ENCODE measurements around the gene PSMD1.
"Not testable (repeated sequence)": the region's sequence is repeated elsewhere in the genome, so short reads cannot be mapped to it uniquely, and the experiment has no call there.

The PSMD1 gene

DNA sequence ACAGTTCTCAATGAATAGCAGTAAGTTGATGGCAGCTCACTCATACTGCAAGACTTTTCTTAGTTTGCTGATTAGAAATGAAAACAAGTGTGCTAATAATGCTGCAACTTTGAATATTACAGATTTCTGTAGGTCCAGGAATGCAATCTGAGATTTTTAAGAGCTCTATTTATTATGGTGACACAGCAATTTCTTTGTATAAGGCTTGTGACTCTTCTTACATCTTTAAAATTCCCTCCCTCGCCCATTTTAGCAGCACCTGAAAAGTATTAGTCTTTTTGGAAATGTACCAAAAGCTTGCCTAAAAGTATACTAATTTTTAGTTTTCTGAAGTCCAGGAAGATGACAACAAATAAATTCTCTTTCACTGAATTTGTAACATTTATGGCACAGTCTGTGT lies 72.5 kb downstream of the PSMD1 start:
- no peak for DNase-seq (ENCODE audit: extremely low read depth, low read depth)
- TF ChIP-seq, protein P1, sequence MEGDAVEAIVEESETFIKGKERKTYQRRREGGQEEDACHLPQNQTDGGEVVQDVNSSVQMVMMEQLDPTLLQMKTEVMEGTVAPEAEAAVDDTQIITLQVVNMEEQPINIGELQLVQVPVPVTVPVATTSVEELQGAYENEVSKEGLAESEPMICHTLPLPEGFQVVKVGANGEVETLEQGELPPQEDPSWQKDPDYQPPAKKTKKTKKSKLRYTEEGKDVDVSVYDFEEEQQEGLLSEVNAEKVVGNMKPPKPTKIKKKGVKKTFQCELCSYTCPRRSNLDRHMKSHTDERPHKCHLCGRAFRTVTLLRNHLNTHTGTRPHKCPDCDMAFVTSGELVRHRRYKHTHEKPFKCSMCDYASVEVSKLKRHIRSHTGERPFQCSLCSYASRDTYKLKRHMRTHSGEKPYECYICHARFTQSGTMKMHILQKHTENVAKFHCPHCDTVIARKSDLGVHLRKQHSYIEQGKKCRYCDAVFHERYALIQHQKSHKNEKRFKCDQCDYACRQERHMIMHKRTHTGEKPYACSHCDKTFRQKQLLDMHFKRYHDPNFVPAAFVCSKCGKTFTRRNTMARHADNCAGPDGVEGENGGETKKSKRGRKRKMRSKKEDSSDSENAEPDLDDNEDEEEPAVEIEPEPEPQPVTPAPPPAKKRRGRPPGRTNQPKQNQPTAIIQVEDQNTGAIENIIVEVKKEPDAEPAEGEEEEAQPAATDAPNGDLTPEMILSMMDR (IDR thresholded peaks at IDR 0.05; ENCODE audit: low read depth, low read length): no peak

DNA sequence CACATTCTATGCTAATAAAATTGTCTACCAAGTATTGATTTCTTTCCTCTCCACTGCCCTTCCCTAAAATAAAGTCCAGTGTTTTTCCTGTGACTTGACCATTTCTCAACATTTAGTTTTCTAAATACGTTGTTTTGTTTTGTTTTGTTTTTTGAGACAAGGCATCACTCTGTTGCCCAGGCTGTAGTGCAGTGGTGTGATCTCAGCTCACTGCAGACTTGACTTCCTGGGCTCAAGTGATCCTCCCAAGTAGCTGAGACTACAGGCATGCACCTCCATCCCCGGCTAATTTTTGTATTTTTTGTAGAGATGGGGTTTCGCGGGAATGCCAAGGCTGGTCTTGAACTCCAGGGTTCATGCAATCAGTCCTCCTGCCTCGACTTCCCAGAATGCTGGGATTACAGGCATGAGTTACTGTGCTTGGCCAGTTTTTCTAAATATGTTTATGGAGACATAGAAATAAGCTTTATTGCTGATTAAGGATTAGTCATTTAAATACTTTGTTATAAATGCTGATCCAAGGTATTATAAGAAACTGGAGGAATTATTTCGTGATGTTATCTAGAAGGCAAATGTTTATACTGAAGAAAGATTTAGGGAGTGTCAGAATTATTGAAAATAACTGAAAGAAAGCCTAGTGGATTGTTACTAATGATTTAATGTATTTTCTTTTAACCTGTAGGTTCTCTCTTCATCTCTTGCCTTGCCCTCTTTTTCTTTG lies 73.8 kb downstream of the PSMD1 start:
- TF ChIP-seq, protein P1 (IDR thresholded peaks at IDR 0.05; ENCODE audit: low read depth, low read length): no peak
- DNase-seq (ENCODE audit: extremely low read depth, low read depth): no peak

DNA sequence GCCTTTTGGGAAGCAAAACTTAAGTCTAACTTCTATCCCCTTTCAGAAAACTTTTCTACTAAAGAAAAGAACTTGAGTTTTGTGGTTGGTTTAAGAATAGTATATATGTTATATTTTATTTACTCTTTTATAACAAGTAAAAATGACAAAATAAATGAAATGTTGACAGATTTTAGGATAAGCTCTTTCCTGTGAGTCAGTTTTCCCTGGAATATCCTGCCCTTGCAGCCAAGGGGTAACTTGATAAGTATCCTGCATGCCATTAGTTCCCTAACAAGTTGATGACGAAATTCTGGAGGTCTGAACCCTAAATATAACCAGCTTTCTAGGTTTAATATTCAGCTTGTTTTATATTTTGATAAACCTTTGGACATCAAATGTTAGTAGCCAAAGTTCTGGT lies 75.5 kb downstream of the PSMD1 start:
- no peak for DNase-seq (ENCODE audit: extremely low read depth, low read depth)
- TF ChIP-seq, protein P1 (IDR thresholded peaks at IDR 0.05; ENCODE audit: low read depth, low read length): no peak

DNA sequence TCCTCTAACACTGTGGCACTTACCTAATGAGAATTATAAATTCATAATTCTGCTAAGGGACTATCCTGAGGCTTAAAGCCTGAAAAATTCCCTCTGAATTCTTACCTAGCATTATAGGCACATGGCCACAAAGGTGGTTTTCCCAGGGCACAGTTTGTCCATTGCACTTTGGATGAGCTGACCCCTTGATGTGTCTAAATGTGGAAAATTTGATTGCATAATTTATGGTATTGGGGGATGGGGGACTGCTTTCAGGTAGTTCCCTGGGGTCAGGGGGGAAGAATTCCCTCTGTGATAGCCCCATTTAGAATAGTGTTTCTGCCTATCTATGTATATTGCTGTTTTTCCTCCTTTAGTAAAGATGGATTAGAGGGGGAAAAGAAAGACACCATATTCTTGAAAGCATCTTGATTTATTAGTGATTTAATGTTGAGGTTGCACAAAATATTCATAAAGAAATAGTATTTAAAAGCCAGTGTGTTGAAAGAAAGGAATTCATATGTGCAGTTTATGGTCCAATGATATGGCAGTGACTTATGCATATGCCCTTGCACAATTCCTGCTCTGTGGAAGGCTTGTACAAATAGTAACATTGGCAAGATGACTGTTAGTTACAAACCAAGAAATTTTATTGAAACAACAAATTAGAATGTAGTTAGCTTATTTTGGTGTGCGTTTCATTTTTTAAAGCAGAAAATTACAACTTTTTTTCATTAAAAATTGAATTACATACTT lies 76.9 kb downstream of the PSMD1 start:
- TF ChIP-seq, protein P1 (IDR thresholded peaks at IDR 0.05; ENCODE audit: low read depth, low read length): no peak
- DNase-seq (ENCODE audit: extremely low read depth, low read depth): no peak

DNA sequence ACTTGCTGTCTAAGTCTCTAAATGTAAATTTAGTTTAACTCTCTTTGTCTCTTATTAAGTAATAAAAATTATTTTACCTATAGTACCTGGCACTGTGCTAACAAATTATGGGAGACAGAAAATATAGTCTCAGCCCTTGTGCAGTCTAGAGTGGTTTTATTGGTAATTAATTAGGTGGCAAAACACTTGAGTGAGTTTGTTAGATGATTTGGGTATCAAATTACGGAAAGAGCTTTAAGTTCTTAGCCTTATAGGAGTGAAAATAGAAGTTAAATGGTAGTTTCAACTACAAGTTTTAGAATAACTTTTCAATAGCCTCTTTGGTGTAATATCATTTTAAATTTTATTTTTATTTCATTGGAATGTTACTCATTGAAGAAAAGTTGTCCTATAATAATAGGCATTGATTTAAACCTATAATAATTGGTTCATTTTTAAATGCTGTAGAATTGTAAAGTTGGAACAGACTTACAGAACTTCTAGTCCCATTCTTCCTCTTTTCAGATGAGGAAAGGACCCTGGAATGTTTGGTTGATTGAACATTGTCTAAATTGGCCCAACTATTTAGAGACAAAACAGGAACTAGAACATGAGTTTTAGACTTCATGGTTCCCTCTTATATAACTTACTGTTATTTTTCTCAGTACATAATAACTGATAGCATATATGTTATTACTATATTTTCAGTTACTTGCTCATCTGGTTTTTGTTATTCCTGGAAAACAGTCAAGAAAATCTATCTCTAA lies 78.4 kb downstream of the PSMD1 start:
- TF ChIP-seq, protein P1 (IDR thresholded peaks at IDR 0.05; ENCODE audit: low read depth, low read length): no peak
- no peak for DNase-seq (ENCODE audit: extremely low read depth, low read depth)

DNA sequence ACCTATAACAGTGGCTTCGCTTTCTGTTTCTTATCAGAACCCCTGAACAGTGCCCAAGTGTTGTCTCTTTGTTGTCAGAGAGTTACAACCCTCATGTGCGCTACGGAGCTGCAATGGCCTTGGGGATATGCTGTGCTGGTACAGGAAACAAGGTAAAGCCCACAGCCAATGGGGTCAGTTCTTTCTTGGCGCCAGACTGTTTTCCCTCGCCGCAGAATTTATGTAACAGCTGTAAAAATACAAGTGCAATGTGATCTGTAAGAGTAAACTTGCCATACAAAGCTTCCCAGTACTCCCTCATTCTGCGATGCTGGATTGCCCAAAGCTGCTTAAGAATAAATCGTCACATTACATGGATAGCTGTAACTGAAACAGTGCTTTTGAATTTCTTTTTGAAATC lies 82.0 kb downstream of the PSMD1 start:
- TF ChIP-seq, protein P1 (IDR thresholded peaks at IDR 0.05; ENCODE audit: low read depth, low read length): no peak
- no peak for DNase-seq (ENCODE audit: extremely low read depth, low read depth)

DNA sequence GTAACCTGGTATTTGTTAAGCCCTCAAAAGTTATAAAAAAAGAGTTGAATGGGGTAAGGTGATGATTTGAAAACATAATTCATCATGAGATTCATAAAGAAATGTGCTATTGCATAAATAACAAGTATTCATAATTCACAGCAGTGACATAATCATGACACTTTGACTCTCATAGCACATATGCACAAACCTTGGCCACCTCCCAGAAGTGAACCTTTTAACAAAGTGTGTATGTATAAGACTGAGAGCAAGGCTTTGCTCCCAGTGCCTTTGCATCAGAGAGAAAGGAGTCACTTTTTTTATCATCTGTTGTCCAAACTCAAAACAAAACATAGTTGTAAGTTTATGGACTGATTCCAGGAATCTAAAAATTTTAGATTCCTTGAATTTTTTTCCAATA lies 83.1 kb downstream of the PSMD1 start:
- DNase-seq (ENCODE audit: extremely low read depth, low read depth): no peak
- TF ChIP-seq, protein P1 (IDR thresholded peaks at IDR 0.05; ENCODE audit: low read depth, low read length): no peak

DNA sequence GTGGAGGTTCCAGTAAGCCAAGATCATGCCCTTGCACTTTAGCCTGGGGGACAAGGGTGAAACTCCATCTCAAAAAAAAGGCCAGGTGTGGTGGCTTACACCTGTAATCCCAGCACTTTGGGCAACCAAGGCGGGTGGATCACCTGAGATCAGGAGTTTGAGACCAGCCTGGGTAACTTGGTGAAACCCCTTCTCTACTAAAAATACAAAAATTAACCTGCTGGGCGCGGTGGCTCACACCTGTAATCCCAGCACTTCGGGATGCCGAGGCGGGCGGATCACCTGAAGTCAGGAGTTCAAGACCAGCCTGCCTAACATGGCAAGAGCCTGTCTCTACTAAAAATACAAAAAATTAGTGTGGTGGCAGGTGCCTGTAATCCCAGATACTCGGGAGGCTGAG lies 84.1 kb downstream of the PSMD1 start:
- not testable (repeated sequence) for DNase-seq (ENCODE audit: extremely low read depth, low read depth)

Measured in AG09319 (cell line).